Thymus (tissue), 11 donors: Measurements from ENCODE around the gene TMEM120B. TPM values are rescaled to one million over a fixed set of nuclear protein-coding genes. Genes with fewer than 3 reads are reported as not detected.
"Not testable (repeated sequence)": the region's sequence is repeated elsewhere in the genome, so short reads cannot be mapped to it uniquely, and the experiment has no call there.

Source experiments
- DNase-seq, 9 donors: peaks; one replicate each; pipeline ENCODE4 v3.0.0-alpha.2; 2013; ENCODE audit warnings: low spot score in 9 of 9, low read depth in 6 of 9, missing footprints in 1 of 9
- H3K27ac ChIP-seq, 2 donors: one replicate each; pipeline ENCODE4 v1.5.1; 2013; ENCODE audit warnings: control low read depth in 1 of 2, low read depth in 1 of 2, low read length in 1 of 2, mild to moderate bottlenecking in 1 of 2, moderate library complexity in 1 of 2
- H3K27me3 ChIP-seq, 2 donors: one replicate each; pipeline ENCODE4 v1.5.1; 2013; ENCODE audit warnings: low read length in 1 of 2; ENCODE audit not compliant: control insufficient read depth in 2 of 2, insufficient read depth in 1 of 2
- H3K36me3 ChIP-seq, 2 donors: one replicate each; pipeline ENCODE4 v1.5.1; 2013; ENCODE audit warnings: low read length in 1 of 2, mild to moderate bottlenecking in 1 of 2, moderate library complexity in 1 of 2; ENCODE audit not compliant: control insufficient read depth in 2 of 2, insufficient read depth in 2 of 2
- H3K4me1 ChIP-seq, 2 donors: one replicate each; pipeline ENCODE4 v1.5.1; 2013; ENCODE audit warnings: low read length in 2 of 2; ENCODE audit not compliant: control insufficient read depth in 2 of 2, insufficient read depth in 2 of 2
- H3K4me3 ChIP-seq, 2 donors: one replicate each; pipeline ENCODE4 v1.5.1; 2013; ENCODE audit warnings: low read length in 2 of 2, control low read depth in 1 of 2, mild to moderate bottlenecking in 1 of 2
- H3K9me3 ChIP-seq, 2 donors: one replicate each; pipeline ENCODE4 v1.5.1; 2013; ENCODE audit warnings: low read length in 1 of 2, mild to moderate bottlenecking in 1 of 2; ENCODE audit not compliant: control insufficient read depth in 2 of 2, insufficient read depth in 1 of 2
- WGBS: extraction: QIAGEN DNeasy Blood & Tissue Kit; methylation state at CpG from one replicate; pipeline ENCODE4 v1.1.7; 2013; 5-methylcytosine and 5-hydroxymethylcytosine counted together
- polyA plus RNA-seq: library from polyadenylated mRNA; stranded (reverse); fragments of 200-250 nt; gene quantifications from one replicate; pipeline ENCODE4 v1.2.3, GENCODE V29; 2013
- total RNA-seq: library from RNA; stranded (reverse); fragments of 120-200 nt; gene quantifications from one replicate; pipeline ENCODE4 v1.2.4, GENCODE V29; 2013
- donor health status: healthy.

TMEM120B gene
- total and polyA plus RNA-seq, 2 donors: 2.4 to 7.7 TPM

DNA sequence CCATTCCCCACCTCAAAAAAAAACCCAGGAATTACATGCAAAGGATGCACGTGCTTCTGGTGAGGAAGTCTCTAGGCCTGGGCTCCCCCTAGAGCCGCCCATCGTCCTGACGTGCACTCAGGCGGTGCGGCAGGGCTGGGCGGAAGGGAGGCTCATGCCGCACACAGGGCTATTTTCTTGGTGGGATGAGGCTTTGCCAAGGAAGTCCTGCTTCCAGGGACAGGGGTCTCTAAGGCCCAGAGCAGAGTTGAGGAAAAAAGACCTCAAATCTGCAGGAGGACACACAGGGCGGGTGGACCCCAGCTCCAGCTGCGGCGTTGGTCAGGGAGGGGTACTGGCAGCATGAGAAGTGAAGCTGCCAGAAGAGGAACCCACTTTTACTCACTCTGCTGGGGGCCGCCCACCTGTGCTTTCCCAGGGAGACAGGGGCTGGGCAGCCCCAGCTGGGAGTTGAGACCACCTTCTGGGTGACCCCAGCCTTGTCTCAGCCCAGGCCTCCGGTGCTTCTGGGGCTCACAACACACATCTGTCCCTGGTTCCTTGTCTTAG is 76.8 kb downstream of the TMEM120B start:
- Histone ChIP-seq H3K4me1 (peaks cover 43 to 79% of the 10 kb centered on the region in 2 donors), H3K4me3 (peak overlapping the region; percentile 42 to 49), H3K9me3 (peaks cover 0 to 14% of the 10 kb centered on the region in 2 donors), H3K27ac (peak overlapping the region; percentile 98), H3K27me3 (no peaks in the 10 kb centered on the region), H3K36me3 (peaks cover 0 to 40% of the 10 kb centered on the region in 2 donors)
- WGBS: 9% methylated on average over 13 of the region's 13 CpGs
- peak in 1 of 9 donors; percentile 75 for DNase-seq

DNA sequence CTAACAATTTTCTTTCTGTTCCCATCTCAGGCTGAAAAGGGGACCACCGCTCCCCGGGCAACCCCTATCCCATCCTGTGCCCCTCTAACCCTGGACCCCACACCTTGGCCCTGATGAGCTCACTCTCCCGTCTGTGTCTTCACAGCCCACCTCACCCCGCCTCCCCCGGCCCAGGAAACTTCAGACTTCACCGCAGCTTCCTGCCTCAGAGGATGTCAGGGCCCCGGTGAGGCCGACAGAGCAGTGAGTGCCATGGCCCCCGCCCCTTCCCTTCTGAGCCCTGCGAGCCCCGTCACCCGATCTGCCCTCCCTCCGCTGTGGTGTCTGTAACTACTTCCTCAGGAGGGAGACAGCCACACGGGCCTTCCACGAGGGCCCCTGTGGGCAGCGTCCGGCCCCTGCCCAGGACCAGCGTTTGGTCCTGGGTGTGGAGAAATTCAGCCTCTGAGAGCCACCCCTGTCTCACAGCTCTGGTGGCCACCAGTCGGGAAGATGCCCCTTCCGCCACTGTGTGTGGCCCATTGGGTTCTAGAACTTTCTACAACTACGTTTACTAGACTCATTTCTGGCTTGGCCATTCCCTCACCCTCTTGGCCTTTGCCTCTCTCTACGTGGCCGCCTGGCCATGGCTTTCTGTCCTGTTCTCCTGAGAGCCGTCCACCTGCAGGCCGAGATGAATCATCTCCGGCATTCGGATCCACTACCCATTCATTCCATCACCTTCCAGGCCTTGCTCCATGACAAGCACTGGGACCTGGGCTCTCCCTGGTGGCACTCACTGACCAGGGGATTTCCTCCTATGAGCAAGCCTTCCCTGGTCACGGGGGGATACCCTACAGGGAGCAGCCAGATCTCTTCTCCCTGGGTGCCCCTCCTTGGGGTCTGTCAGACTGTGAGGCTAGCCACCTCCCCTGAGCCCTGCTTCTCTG is 77.5 kb downstream of the TMEM120B start:
- WGBS: 26% methylated on average over 28 of the region's 28 CpGs
- Histone ChIP-seq H3K4me3 (peak overlapping the region; percentile 42 to 49), H3K27me3 (no peaks in the 10 kb centered on the region), H3K36me3 (peaks cover under 1 to 39% of the 10 kb centered on the region in 2 donors), H3K27ac (peak overlapping the region; percentile 98), H3K4me1 (peaks cover 50 to 87% of the 10 kb centered on the region in 2 donors), H3K9me3 (peaks cover 0 to 14% of the 10 kb centered on the region in 2 donors)
- peak in 5 of 9 donors; percentile 85 to 96 (median 92) for DNase-seq

DNA sequence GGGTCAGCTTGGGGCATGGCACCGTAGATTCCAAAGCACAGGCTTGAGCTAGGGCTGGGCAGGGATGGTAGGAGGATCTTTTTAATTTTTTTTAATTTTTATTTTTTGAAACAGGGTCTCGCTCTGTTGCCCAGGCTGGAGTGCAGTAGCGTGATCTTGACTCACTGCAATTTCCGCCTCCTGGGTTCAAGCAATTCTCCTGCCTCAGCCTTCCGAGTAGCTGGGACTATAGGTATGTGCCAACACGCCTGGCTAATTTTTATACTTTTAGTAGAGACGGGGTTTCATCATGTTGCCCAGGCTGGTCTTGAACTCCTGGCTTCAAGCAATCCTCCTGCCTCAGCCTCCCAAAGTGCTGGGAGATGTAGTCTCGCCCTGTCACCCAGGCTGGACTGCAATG is 78.2 kb downstream of the TMEM120B start:
- not testable (repeated sequence) for H3K27me3 ChIP-seq, DNase-seq
- Histone ChIP-seq H3K4me3 (peak overlapping the region in 1 of 2 donors; percentile 49), H3K36me3 (peaks cover 5 to 45% of the 10 kb centered on the region in 2 donors), H3K4me1 (peaks cover 51 to 94% of the 10 kb centered on the region in 2 donors), H3K9me3 (peaks cover 0 to 14% of the 10 kb centered on the region in 2 donors), H3K27ac (peak overlapping the region; percentile 98)
- 96% methylated on average over 8 of the region's 8 CpGs for WGBS

GRCh38 chr12:121791671-121792551 is 79.4 kb downstream of the TMEM120B start:
- Histone ChIP-seq H3K4me1 (peaks cover 56 to 95% of the 10 kb centered on the region in 2 donors), H3K36me3 (peaks cover 16 to 45% of the 10 kb centered on the region in 2 donors), H3K27ac (peak overlapping the region; percentile 88 to 95), H3K9me3 (peaks cover 0 to 14% of the 10 kb centered on the region in 2 donors), H3K4me3 (peak overlapping the region; percentile 69 to 70), H3K27me3 (no peaks in the 10 kb centered on the region)
- 57% methylated on average over 14 of the region's 14 CpGs for WGBS
- peak in 1 of 9 donors; percentile 66 for DNase-seq

GRCh38 chr12:121792607-121793439 is 80.3 kb downstream of the TMEM120B start:
- DNase-seq: peak in 1 of 9 donors; percentile 73
- Histone ChIP-seq H3K9me3 (peaks cover 0 to 14% of the 10 kb centered on the region in 2 donors), H3K4me1 (peaks cover 54 to 97% of the 10 kb centered on the region in 2 donors), H3K27ac (peak overlapping the region; percentile 88 to 95), H3K27me3 (no peaks in the 10 kb centered on the region), H3K4me3 (peak overlapping the region; percentile 69 to 70), H3K36me3 (peaks cover 21 to 52% of the 10 kb centered on the region in 2 donors)
- WGBS: 4% methylated on average over 48 of the region's 48 CpGs

GRCh38 chr12:121793440-121793837 is 80.9 kb downstream of the TMEM120B start, which contains the start of gene RHOF:
TSS of gene RHOF (minus strand) at chr12:121793688. CDS start at chr12:121793633, 55 bp downstream.
- DNase-seq: peak in 2 of 9 donors; percentile 69 to 74
- peaks cover 52 to 97% of the 10 kb centered on the region in 2 donors for H3K4me1 ChIP-seq
- under 1% methylated on average over 36 of the region's 36 CpGs for WGBS

GRCh38 chr12:121793838-121794533 is 81.4 kb downstream of the TMEM120B start:
- no peaks in the 10 kb centered on the region for H3K27me3 ChIP-seq
- peaks cover 26 to 53% of the 10 kb centered on the region in 2 donors for H3K36me3 ChIP-seq
- H3K4me3 ChIP-seq: peak overlapping the region; percentile 69 to 70
- DNase-seq: peak in 6 of 9 donors; percentile 84 to 95 (median 89)
- WGBS: under 1% methylated on average over 59 of the region's 59 CpGs
- peaks cover 52 to 97% of the 10 kb centered on the region in 2 donors for H3K4me1 ChIP-seq
- H3K27ac ChIP-seq: peak overlapping the region; percentile 88 to 95
- peaks cover 0 to 16% of the 10 kb centered on the region in 2 donors for H3K9me3 ChIP-seq

More at GRCh38 chr12:121793440-121793837, 80.9 kb downstream of the TMEM120B start, which contains the start of gene RHOF:
- Histone ChIP-seq H3K4me3 (peak within 1 kb of the TSS; percentile 69 to 70), H3K27me3 (no peaks in the 10 kb centered on the region), H3K36me3 (peaks cover 21 to 53% of the 10 kb centered on the region in 2 donors), H3K27ac (peak within 1 kb of the TSS; percentile 88 to 95), H3K9me3 (peaks cover 0 to 14% of the 10 kb centered on the region in 2 donors)
